Measurements from ENCODE around the gene PPP4C. TPM values are rescaled to one million over a fixed set of nuclear protein-coding genes. Genes with fewer than 3 reads are reported as not detected.
A peak's percentile ranks its signal among the peaks of the same experiment; 100 is the strongest.

Gene PPP4C
- total RNA-seq, 1 experiment from 2014 or later = 165 TPM

DNA sequence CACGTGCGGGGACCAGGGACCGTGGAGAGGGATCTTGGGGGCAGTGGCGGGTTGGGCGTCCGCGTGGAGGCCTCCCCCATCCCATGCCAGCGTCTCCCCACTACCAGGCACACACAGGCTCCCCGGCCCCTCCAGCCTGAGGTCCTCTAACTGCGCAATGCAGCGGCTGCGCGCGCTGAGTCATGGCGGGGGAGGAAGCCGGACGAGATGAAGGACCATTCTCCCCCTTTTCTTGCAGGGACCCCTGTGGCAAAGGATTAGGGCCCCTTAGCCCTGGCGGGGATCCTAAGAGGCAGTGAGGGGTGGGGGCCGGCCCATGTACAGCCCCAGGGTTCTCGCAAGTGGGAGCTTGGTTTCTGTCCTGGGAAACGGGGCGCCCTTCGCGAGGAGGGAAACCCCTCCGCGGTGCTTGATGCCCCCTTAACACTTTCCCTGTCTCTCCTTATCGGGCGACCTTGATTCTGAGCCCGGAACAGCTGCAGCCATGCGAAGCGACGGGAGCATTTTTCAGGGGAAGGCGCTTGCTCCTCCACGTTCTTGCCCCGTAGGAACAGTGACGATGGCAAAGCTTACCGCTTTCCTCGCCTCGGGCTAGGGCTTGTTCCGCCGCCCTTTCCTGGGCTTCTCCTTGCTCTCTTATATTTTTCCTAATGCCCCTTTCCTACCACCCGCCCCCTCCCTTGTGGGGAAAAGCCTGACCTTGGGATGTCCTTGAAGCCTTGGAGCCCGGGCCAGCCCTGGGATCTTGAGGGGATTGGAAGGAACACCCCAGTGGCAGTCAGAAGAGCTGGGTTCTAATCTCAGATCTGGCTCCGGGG lies 9.6 kb upstream of the PPP4C start:
- H4K20me1 ChIP-seq (ENCODE audit: insufficient read depth) = peaks cover 8% of the 10 kb centered on the region; the same call in 1 of the 2 replicates
- CTCF ChIA-PET = interaction anchor here (1.1 to 4.4 kb wide), 3 partner anchors 9 to 26 kb away, joined by 4 to 28 read pairs (median 10); partner anchors contain the start of genes PPP4C and TBX6
- no peaks in the 10 kb centered on the region for H3K9me3 ChIP-seq (ENCODE audit: control insufficient read depth in 1 of 2, insufficient read depth in 1 of 2, low read depth in 1 of 2, low read length in 2 of 2)
- ATAC-seq (peak; percentile 4), DNase-seq (ENCODE audit: low read depth, low spot score) (no peak)
- H3K9ac ChIP-seq (ENCODE audit: low read length) = peak overlapping the region; percentile 99
- no peaks in the 10 kb centered on the region for H3K27me3 ChIP-seq (ENCODE audit: insufficient read depth, low read length)
- TSS peak; percentile 54 for BruUV-seq (replicated peaks)
- no peak for TF ChIP-seq EZH2phosphoT487 (IDR thresholded peaks at IDR 0.05; ENCODE audit: borderline replicate concordance)
- TF ChIP-seq, protein P1, sequence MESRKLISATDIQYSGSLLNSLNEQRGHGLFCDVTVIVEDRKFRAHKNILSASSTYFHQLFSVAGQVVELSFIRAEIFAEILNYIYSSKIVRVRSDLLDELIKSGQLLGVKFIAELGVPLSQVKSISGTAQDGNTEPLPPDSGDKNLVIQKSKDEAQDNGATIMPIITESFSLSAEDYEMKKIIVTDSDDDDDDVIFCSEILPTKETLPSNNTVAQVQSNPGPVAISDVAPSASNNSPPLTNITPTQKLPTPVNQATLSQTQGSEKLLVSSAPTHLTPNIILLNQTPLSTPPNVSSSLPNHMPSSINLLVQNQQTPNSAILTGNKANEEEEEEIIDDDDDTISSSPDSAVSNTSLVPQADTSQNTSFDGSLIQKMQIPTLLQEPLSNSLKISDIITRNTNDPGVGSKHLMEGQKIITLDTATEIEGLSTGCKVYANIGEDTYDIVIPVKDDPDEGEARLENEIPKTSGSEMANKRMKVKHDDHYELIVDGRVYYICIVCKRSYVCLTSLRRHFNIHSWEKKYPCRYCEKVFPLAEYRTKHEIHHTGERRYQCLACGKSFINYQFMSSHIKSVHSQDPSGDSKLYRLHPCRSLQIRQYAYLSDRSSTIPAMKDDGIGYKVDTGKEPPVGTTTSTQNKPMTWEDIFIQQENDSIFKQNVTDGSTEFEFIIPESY (IDR thresholded peaks at IDR 0.05; ENCODE audit: extremely low read depth, insufficient replicate concordance, low read length) = no peak
- no peak for TF ChIP-seq CBX3 (IDR thresholded peaks at IDR 0.05; ENCODE audit: low read depth)
- no peak for TF ChIP-seq ELF1 (IDR thresholded peaks at IDR 0.05; ENCODE audit: borderline replicate concordance, low read depth)
- peaks cover 19 to 43% of the 10 kb centered on the region in 2 experiments for H3K4me1 ChIP-seq (ENCODE audit: control insufficient read depth in 1 of 2, insufficient read depth in 2 of 2, low read length in 2 of 2)
- H2AFZ ChIP-seq (ENCODE audit: low read depth, low read length, poor library complexity, severe bottlenecking) = no peak overlapping the region
- peak overlapping the region; percentile 98 for H3K4me3 ChIP-seq (replicated peaks in 1 of 2; ENCODE audit: low read depth in 1 of 2, low read length in 2 of 2)
- H3K36me3 ChIP-seq (ENCODE audit: control insufficient read depth in 1 of 2, insufficient read depth in 2 of 2, low read length in 2 of 2) = peaks cover 28 to 50% of the 10 kb centered on the region in 2 experiments
- H3K4me2 ChIP-seq (ENCODE audit: low read length) = peak overlapping the region; percentile 95
- no peaks in the 10 kb centered on the region for H3K9me2 ChIP-seq (ENCODE audit: insufficient read depth)
- H3K27ac ChIP-seq (ENCODE audit: low read depth, low read length) = peak overlapping the region; percentile 100
- H3K79me2 ChIP-seq (ENCODE audit: insufficient read depth, low read length) = peaks cover 61% of the 10 kb centered on the region
- RAD21 ChIA-PET (ENCODE audit: low non-redundant PET in 1 of 2, low total read pairs in 2 of 2, uncharacterized antibody in 2 of 2, unreplicated experiment in 2 of 2) = no interaction called here
- POLR2A ChIA-PET = interaction anchor here (1.2 to 2.7 kb wide), 5 partner anchors 8 to 24 kb away, joined by 4 to 13 read pairs (median 11); partner anchors contain the start of gene TBX6
- intact Hi-C loops (cut with micrococcal nuclease) = no loop called here
